GM12864 (cell line): ENCODE measurements around the gene PLA2G4D.

ENCODE experiments used
- DNase-seq: peaks from one replicate; pipeline ENCODE4 v3.0.0-alpha.2; 2011; ENCODE audit warnings: low read depth
- H3K4me3 ChIP-seq: 2 replicates; pipeline ENCODE4 v1.5.1; 2011; ENCODE audit warnings: mild to moderate bottlenecking, low read depth, low read length, control low read depth
- CTCF ChIP-seq: IDR thresholded peaks from 2 replicates; pipeline ENCODE4 v1.5.1; 2011; ENCODE audit warnings: low read depth, mild to moderate bottlenecking, moderate library complexity, low read length, control low read depth, inconsistent platforms; ENCODE audit errors: missing control alignments

The PLA2G4D gene

GRCh38 chr15:42068601-42069000 is 25.8 kb downstream of the PLA2G4D start:
- no peak for TF ChIP-seq CTCF
- no peak overlapping the region for H3K4me3 ChIP-seq
- no peak for DNase-seq

GRCh38 chr15:42066764-42067415 is 27.5 kb downstream of the PLA2G4D start:
- TF ChIP-seq CTCF, result no peak
- DNase-seq, result no peak
- no peak overlapping the region for H3K4me3 ChIP-seq

- H3K4me3 ChIP-seq, result no peak overlapping the region
- no peak for DNase-seq
- no peak for TF ChIP-seq CTCF
Measured at GRCh38 chr15:42065468-42065867, 28.9 kb downstream of the PLA2G4D start.

GRCh38 chr15:42065033-42065432 is 29.3 kb downstream of the PLA2G4D start:
- no peak for TF ChIP-seq CTCF
- H3K4me3 ChIP-seq, result no peak overlapping the region
- DNase-seq, result no peak

GRCh38 chr15:42064271-42064670 is 30.1 kb downstream of the PLA2G4D start:
- no peak for DNase-seq
- no peak overlapping the region for H3K4me3 ChIP-seq
- TF ChIP-seq CTCF, result no peak

GRCh38 chr15:42063122-42063848 is 31.1 kb downstream of the PLA2G4D start:
- no peak for TF ChIP-seq CTCF
- H3K4me3 ChIP-seq, result no peak overlapping the region
- DNase-seq, result no peak
